Measurements from ENCODE around the gene ZFPM1.
A peak's percentile ranks its signal among the peaks of the same experiment; 100 is the strongest.

ZFPM1 gene

DNA sequence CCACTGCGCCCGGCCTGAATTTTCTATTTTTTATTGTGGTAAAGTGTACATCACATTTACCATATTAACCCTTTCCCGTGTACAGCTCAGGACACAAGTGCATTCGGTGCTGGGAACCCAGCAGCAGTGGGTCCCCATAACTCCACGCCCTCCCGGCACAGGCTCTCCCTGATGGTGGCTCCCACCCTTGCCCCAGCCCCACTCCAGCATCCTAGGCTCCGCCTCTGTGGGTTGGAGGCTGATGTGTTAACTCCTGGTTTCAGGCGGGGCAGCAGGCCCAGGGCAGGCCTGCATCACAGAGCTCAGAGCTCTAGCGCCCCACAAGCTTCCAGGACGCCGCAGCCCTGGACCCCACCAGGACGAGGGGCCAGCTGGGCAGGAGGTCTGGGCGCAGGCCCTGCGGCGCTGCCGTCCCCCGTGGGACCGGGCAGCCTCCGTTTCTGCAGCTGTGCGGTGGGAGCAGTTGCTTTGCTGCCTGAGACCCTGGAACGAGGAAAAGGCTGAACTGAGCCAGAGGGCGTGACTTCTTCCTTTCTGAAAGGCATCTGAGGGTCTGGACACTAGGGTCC, 19.6 kb downstream of the ZFPM1 start:
- DNase-seq (ENCODE audit: low read depth, low spot score): no peak
- no peak overlapping the region for H3K27ac ChIP-seq
- H3K4me3 ChIP-seq: no peak overlapping the region
- no peaks in the 10 kb centered on the region for H3K36me3 ChIP-seq (ENCODE audit: insufficient read depth, low read length)
- TF ChIP-seq EZH2 (IDR thresholded peaks at IDR 0.05) (no peak), FOXP2 (optimal IDR thresholded peaks at IDR 0.05; ENCODE audit: control extremely low read depth, extremely low read length, insufficient read depth) (no peak), POLR2AphosphoS5 (IDR thresholded peaks at IDR 0.05; ENCODE audit: borderline replicate concordance, low read depth, low read length) (no peak)
- no peaks in the 10 kb centered on the region for H3K9me3 ChIP-seq (ENCODE audit: low read depth, low read length)
- no peak overlapping the region for H3K9ac ChIP-seq (ENCODE audit: insufficient read length)

GRCh38 chr16:88473666-88474534, 20.8 kb downstream of the ZFPM1 start:
- TF ChIP-seq FOXP2 (optimal IDR thresholded peaks at IDR 0.05; ENCODE audit: control extremely low read depth, extremely low read length, insufficient read depth): no peak
- no peak for DNase-seq (ENCODE audit: low read depth, low spot score)
- H3K9me3 ChIP-seq (ENCODE audit: low read depth, low read length): no peaks in the 10 kb centered on the region
- no peak overlapping the region for H3K9ac ChIP-seq (ENCODE audit: insufficient read length)
- H3K27ac ChIP-seq: no peak overlapping the region
- H3K4me3 ChIP-seq: no peak overlapping the region
- H3K36me3 ChIP-seq (ENCODE audit: insufficient read depth, low read length): no peaks in the 10 kb centered on the region

DNA sequence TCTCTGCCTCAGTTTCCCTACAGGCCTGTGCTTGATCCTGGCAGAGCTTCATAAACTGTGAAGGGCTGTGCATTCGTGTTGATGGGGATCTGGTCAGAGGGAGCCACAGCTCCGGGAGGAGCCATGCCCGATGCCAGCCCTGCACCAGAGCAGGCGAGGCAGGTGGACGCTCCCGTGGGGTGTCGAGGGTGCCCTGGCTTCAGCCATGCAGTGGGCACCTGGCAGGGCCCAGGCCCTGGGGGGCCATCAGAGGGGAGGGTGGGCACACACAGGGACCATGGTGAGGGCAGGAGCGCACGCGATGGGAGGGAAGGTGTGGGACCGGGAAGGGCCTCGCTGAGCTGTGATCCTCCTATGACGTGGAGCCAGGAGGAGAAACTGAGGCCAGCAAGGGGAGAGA, 22.0 kb downstream of the ZFPM1 start:
- Histone ChIP-seq H3K27ac (no peak overlapping the region), H3K36me3 (ENCODE audit: insufficient read depth, low read length) (no peaks in the 10 kb centered on the region), H3K4me3 (no peak overlapping the region), H3K9ac (ENCODE audit: insufficient read length) (no peak overlapping the region), H3K9me3 (ENCODE audit: low read depth, low read length) (no peaks in the 10 kb centered on the region)
- no peak for DNase-seq (ENCODE audit: low read depth, low spot score)
- TF ChIP-seq EZH2 (IDR thresholded peaks at IDR 0.05) (no peak), POLR2AphosphoS5 (IDR thresholded peaks at IDR 0.05; ENCODE audit: borderline replicate concordance, low read depth, low read length) (no peak)

GRCh38 chr16:88476203-88476602, 23.1 kb downstream of the ZFPM1 start:
- no peak overlapping the region for H3K4me3 ChIP-seq
- H3K36me3 ChIP-seq (ENCODE audit: insufficient read depth, low read length): no peaks in the 10 kb centered on the region
- no peak overlapping the region for H3K27ac ChIP-seq
- H3K9ac ChIP-seq (ENCODE audit: insufficient read length): no peak overlapping the region
- no peaks in the 10 kb centered on the region for H3K9me3 ChIP-seq (ENCODE audit: low read depth, low read length)
- TF ChIP-seq FOXP2 (optimal IDR thresholded peaks at IDR 0.05; ENCODE audit: control extremely low read depth, extremely low read length, insufficient read depth) (no peak), EZH2 (IDR thresholded peaks at IDR 0.05) (no peak), POLR2AphosphoS5 (IDR thresholded peaks at IDR 0.05; ENCODE audit: borderline replicate concordance, low read depth, low read length) (no peak)
- no peak for DNase-seq (ENCODE audit: low read depth, low spot score)

DNA sequence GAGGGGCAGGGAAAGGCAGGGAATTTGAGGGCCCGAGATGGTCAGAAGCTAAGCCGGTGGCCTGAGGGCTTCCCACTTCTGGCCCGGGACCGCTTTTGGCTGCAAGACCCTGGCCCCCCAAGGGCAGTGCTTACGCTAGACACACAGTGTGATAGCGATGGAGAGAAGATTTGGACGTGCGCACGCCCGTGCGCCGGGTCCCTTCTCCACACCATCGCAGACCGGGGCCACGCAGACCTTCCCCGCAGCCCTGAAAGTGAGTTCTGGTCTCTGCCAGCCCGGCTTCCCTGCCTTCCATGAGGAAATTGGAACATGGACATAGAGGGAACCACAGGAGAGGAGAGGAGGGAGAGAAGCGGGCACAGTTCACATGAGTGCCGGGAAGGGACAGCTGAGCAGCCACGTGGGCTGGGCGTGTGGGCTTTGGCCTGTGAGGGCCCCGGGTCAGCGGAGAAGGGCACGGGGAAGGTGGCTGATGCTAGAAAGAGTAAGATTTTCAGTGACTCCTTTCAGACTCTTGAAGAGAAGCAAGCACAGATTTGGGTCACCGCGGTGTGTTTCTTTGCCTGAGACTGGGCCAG, 23.8 kb downstream of the ZFPM1 start:
- Histone ChIP-seq H3K9me3 (ENCODE audit: low read depth, low read length) (no peaks in the 10 kb centered on the region), H3K9ac (ENCODE audit: insufficient read length) (no peak overlapping the region), H3K27ac (no peak overlapping the region), H3K36me3 (ENCODE audit: insufficient read depth, low read length) (no peaks in the 10 kb centered on the region), H3K4me3 (no peak overlapping the region)
- TF ChIP-seq FOXP2 (optimal IDR thresholded peaks at IDR 0.05; ENCODE audit: control extremely low read depth, extremely low read length, insufficient read depth) (no peak), POLR2AphosphoS5 (IDR thresholded peaks at IDR 0.05; ENCODE audit: borderline replicate concordance, low read depth, low read length) (no peak), EZH2 (IDR thresholded peaks at IDR 0.05) (no peak)
- no peak for DNase-seq (ENCODE audit: low read depth, low spot score)

GRCh38 chr16:88477631-88478519, 24.8 kb downstream of the ZFPM1 start:
- no peaks in the 10 kb centered on the region for H3K36me3 ChIP-seq (ENCODE audit: insufficient read depth, low read length)
- DNase-seq (ENCODE audit: low read depth, low spot score): no peak
- no peak for TF ChIP-seq EZH2 (IDR thresholded peaks at IDR 0.05)
- TF ChIP-seq POLR2AphosphoS5 (IDR thresholded peaks at IDR 0.05; ENCODE audit: borderline replicate concordance, low read depth, low read length): no peak
- TF ChIP-seq FOXP2 (optimal IDR thresholded peaks at IDR 0.05; ENCODE audit: control extremely low read depth, extremely low read length, insufficient read depth): no peak

DNA sequence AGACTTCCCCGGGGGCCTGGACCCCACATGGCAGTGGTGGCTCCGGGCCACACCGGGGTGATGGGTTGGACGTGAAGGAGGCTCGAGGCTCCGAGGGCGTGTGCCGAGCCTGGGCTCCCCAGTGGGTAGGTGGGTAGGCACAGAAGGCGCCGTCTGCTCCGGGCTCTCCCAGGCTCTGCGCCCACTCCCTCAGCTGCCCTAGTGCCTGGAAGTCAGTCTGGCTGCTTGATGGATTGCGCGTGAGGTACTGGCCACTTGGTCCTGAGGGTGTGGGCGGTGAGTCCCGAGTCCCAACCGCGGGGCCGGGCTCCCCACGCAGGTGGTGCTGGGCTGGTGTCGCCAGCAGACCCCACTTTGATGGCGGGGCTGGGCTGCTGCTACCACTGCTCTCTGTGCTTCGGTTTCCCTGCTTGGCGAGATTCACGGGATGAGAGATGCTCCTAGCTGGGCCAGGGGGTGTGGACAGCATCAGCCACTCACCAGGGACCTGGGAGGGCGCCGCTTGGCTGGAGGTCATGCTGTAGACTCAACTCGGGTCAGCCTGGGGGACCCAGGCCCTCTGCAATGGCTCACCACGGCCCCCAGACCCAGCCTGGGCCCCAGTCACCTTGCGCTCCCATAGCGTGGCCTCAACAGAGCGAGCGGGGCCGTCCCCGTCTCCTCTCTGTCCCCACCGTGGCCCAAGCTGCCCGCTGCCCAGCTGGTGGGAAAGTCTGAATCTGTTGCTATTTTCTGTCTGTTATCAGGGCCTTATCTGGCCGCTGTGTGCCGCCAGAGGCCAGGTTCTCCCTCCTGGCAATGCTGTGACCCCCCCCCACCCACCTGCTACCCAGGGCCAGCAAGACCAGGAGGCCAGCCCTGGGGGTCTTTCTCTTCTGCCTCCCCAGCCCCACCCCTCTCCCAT, 26.1 kb downstream of the ZFPM1 start:
- no peak for TF ChIP-seq POLR2AphosphoS5 (IDR thresholded peaks at IDR 0.05; ENCODE audit: borderline replicate concordance, low read depth, low read length)
- H3K9ac ChIP-seq (ENCODE audit: insufficient read length): no peak overlapping the region
- H3K27ac ChIP-seq: no peak overlapping the region
- no peak overlapping the region for H3K4me3 ChIP-seq
- no peaks in the 10 kb centered on the region for H3K36me3 ChIP-seq (ENCODE audit: insufficient read depth, low read length)
- no peaks in the 10 kb centered on the region for H3K9me3 ChIP-seq (ENCODE audit: low read depth, low read length)
- no peak for DNase-seq (ENCODE audit: low read depth, low spot score)

More at GRCh38 chr16:88477631-88478519, 24.8 kb downstream of the ZFPM1 start:
- H3K4me3 ChIP-seq: peak overlapping the region; percentile 47
- H3K27ac ChIP-seq: no peak overlapping the region
- no peaks in the 10 kb centered on the region for H3K9me3 ChIP-seq (ENCODE audit: low read depth, low read length)
- H3K9ac ChIP-seq (ENCODE audit: insufficient read length): no peak overlapping the region
